NCI-H460 (cell line): Measurements from ENCODE around the gene SEM1. TPM values are rescaled to one million over a fixed set of nuclear protein-coding genes. Genes with fewer than 3 reads are reported as not detected.
"Not testable (repeated sequence)": the region's sequence is repeated elsewhere in the genome, so short reads cannot be mapped to it uniquely, and the experiment has no call there.

Experiments used
- DNase-seq: peaks from one replicate; pipeline ENCODE4 v3.0.0-alpha.2; 2016; ENCODE audit warnings: low read depth; ENCODE audit errors: extremely low read depth
- total RNA-seq: library from RNA; depleted of rRNA; stranded (reverse); fragments of >200 nt; shearing (Covaris generic); gene quantifications from 2 replicates; pipeline ENCODE4 v1.2.3, GENCODE V29; 2014

Gene SEM1
- total RNA-seq, 1 experiment from 2014 or later = 222 TPM

DNA sequence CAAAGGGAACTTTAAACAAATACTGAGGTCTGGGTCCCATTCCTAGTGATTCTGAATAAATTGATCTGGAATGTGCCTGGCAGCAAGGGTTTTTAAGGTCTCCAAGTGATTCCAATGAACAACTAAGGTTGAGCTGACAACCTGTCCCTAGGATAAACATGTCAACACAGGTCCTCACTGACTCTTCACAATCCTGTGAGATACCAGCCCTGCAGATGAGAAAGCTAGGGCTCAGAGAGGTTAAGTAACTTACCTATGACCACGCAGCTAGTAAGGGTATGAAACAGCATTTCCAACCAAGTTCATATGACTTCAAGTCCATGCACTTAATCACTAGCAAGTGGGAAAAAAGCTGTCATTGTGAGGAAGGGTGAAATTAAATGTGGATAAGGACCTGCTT lies 44.0 kb downstream of the SEM1 start:
- DNase-seq = no peak

DNA sequence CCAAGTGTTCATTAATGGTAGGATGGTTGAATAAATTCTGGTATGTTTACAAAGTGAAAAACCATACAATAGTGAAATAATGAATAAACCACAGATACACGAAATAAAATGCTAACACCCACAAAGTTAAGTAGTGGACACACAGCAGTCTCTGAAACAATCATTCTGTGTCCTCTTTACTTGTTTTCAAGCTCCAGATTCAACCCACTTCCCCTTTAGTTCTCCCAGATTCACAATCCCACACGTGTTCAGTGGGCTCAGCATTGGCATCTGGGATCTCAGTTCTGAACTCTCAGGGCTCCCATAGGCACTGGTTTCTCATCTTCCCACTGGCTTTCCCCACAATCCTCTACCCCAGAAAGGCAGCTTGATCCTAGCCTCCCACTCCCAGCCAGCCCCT lies 44.9 kb downstream of the SEM1 start:
- DNase-seq = no peak

DNA sequence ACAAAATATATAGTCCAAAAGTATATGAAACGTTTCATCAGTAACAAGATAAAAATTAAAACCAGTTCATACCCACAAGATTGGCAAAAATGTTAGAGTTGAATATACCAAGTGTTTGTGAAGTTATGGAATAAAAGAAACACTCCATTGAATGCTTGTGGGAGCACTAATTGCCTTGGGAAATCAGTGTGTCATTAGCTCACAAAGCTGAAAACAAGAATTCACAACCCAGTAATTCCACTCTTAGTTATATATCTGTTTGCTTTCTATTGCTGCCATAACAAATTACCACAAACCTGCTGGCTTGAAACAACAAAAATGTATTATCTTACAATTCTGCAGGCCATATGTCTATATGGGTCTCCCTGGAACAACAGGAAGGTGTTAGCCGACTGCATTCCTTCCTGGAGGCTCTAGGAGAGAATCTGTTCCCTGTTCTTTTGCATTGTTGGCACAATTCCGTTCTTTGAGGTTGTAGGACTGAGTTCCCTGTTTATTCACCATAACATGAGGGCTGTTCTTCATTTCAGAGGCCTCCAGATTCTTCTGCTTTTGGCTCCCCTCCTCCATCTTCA lies 45.7 kb downstream of the SEM1 start:
- no peak for DNase-seq

DNA sequence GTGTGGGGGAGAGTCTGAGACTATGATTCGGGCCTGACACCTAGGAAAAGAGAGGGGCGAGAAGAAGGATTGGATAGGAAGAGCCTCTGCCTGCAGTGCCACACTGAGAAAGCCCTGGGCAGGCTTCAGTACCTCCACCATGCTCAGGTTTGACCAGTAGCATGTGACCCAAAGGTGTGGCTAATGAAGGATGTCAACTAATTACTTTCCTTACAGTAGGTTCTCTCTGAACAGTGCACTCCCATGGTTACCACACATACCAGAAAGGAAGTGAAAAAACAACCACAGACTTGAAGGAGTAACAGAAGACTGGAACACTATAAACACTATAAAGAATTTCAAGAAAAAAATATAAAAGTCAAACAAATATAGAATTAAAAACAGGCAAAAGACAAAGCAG lies 46.2 kb downstream of the SEM1 start:
- DNase-seq = no peak

DNA sequence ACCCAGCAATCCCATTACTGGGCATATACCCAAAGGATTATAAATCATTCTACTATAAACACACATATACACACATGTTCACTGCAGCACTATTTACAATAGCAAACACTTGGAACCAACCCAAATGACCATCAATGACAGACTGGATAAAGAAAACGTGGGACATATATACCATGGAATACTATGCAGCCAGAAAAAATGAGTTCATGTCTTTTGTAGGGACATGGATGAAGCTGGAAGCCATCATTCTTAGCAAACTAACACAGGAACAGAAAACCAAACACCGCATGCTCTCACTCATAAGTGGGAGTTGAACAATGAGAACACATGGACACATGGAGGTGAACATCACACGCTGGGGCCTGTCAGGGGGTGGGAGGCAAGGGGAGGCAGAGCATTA lies 47.5 kb downstream of the SEM1 start:
- not testable (repeated sequence) for DNase-seq

DNA sequence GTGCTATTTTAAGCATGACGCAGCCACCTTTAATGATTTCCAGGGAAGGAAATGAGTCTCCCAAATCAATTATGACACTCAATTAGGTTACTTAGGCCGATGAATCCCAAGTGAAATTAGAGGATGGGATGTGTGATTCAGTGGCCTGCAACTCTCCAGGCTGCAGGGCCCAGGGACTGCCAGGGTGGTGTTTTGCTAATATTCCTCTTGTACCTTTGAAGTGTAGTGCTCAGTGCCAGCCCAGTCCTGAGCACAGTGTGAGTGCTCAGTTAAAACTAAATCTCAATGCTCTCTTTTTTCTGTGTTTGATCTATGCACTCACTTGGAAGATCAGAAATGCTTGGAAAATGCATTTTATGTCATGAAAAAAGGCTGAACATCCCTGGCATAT lies 51.6 kb downstream of the SEM1 start:
- DNase-seq = no peak

DNA sequence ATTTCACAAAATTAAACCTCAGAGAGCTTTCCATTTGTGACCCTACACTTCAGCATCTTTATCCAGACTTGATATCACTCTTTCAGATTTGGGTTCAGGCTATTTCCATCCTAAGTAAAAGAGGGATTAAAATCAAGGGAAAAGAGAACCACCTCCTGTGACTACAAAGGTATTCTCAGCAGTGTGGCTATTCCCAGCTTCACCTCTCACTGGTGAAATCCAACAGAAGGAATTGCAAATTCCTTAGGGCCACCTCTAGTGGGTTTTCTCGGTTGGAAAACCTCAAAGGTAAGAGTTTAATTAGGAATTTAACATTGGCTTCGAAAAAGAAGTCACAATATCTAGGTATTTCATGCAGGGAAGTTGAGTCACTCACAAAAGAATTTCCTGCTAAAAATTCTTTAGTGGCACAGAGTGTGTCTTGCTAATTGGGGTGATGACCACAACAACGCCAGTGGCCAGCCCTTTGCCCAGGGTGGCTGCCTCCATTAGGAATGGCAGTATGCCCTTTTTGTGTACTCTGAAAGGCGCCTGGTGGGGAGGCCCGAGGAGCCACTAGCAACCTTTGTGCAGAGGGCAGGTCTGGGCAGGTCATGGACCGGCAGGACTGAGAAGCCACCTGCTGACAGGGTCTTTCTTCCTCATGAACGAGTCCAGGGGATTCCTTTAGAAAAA lies 52.2 kb downstream of the SEM1 start:
- no peak for DNase-seq

DNA sequence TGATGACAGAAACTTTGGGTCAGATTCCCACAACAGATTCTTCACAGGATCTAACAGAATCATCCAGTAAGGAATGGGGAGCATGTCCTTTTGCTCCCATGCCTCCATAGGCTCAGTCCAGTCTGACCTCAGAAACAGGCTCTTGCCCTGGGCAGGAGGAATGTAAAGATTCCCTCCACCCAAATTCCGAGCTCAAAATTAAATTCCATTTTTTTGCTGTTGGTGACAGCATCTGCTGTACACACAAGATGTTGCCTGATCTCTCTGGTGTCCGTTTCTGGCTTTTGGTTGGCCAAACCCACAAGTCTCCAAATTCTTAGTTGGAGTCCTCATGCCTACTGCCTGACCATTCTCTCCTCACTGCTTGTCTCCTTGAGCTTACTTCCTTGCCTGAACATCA lies 53.7 kb downstream of the SEM1 start:
- DNase-seq = no peak

DNA sequence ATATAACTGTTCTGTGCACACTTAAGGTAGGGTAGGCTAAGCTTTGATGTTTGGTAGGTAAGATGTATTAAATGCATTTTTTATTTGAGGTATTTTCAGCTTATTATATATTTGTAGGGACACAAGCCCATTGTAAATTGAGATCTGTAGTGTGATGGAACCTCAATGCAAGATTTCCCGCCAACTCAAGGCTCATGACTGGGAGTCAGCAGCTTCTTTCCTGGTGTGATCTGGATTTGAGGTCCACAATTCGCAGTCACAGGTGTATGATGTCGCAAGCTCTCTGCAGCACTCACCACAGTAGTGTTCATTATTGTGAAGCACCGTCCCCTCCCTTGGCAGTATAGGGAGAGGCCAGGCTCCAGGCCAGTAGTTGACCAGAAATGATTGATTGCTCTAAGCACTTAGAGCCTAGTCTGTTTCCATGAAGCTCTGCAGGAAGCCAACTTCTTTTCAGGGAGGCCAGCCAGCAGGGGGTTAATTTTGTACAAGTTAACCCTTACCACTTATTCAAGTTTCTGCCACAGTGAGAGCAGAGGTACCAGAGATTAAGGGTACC lies 54.9 kb downstream of the SEM1 start:
- no peak for DNase-seq

DNA sequence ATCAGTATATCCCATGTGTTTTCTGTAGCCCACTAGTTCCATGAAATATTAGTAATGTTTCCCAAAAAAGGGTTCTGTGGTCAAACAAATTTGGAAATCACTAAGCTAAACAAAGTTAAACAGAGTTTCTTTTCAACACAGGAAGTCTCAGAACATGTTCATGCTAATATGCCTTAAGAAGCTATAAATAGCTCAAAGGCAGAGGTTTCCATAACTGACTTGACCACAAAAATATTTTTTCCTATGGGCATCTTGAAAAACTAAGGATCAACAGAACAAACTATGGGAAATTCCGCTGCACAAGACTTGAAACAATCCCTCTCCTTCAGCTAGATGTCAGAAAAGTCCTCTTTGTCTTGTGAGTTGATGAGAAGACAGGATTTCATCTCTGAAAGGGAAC lies 59.7 kb downstream of the SEM1 start:
- DNase-seq = no peak

DNA sequence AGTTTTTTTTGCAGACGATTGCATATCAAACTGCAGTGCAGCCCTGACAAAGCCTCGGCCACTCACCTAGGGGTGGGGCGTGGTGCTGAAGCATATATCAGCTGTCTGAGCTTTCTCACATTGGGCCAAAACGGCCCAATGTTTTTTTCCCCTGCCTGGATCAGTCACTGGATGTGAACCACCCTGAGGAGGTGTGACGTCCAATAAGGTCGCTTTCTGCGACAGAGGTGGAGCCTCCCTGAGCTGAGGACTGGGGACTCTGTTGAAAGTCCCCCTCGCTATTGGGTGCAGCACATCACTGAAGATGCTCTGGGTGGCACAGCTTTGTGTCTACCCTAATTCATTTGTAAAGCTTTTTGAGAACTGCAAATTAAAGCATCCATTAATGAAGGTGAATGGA lies 60.9 kb downstream of the SEM1 start:
- no peak for DNase-seq

DNA sequence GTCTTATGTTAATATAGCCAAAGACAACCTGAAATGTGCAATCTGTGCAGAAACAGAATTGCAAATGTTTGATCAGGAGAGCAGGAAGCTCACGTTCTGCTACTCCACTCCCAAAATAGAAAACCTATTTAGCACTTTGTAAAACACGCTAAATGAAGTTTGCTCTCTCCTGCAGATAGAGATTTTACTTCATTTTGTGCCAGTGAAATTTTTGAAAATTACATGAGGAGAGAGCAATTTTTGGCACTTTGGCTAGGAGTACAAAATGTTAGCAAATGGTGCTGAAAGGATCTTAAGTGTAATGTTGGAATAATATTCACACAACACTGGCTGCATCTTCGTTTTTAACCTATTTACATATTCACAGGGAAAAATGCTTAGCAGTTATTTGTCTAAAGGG lies 61.9 kb downstream of the SEM1 start:
- DNase-seq = no peak

DNA sequence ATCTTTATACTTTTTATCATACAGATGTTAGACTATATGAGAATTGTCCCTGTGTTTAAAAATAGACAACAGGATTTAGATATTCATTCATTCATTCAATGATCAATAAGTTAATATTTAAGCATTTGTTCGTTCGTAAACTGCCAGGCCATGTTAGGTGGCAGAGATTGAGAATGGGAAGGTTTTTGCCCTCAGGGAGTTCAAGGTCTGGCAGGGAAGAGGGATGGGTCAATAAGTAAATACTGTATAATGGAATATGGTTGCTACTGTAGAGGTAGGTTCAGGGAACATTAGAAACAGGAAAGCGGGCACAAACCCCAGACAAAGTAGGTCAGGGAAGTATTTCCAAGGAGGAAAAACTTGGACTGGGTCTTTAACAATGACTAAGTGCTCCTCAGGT lies 64.6 kb downstream of the SEM1 start:
- no peak for DNase-seq

DNA sequence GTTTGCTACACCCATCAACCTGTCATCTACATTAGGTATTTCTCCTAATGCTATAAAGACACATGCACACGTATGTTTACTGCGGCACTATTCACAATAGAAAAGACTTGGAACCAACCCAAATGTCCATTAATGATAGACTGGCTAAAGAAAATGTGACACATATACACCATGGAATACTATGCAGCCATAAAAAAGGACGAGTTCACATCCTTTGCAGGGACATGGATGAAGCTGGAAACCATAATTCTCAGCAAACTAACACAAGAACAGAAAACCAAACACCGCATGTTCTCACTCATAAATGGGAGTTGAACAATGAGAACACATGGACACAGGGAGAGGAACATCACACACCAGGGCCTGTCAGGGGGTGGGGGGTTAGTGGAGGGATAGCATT lies 66.2 kb downstream of the SEM1 start:
- DNase-seq = not testable (repeated sequence)

DNA sequence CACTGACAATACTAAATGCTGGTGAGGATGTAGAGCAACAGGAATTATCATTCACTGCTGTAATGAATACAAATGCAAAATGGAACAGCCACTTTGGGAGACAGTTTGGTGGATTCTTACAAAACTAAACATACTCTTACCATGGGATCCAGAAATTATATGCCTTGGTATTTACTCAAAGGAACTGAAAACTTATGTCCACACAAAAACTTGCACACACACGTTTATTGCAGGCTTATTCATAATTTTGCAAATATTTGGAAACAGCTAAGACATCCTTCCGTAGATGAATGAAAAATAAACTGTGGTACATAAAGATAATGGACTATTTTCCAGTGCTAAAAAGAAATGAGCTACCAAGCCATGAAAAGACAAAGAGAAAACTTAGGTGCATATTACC lies 69.6 kb downstream of the SEM1 start:
- no peak for DNase-seq
